Activated CD8-positive, alpha-beta memory T cell treated with anti-CD3 and anti-CD28 coated beads for 4 hours (primary cell): ENCODE results near the gene ETV7.
"Not testable (repeated sequence)": the region's sequence is repeated elsewhere in the genome, so short reads cannot be mapped to it uniquely, and the experiment has no call there.

Source experiments
- DNase-seq, 2 donors: peaks; one replicate each; pipeline ENCODE4 v3.0.0-alpha.2; 2020; ENCODE audit warnings: low read depth in 2 of 2

The ETV7 gene

GRCh38 chr6:36387440-36388303, at the start of gene ETV7:
Gene ETV7, minus strand, starts transcription at chr6:36387669. Its CDS starts 128 bp downstream, at chr6:36387541.
- DNase-seq, result peak; percentile 14 to 53

GRCh38 chr6:36436466-36436865, 49.0 kb upstream of the ETV7 start:
- DNase-seq, result no peak

- no peak for DNase-seq
These were observed 44.7 kb upstream of the ETV7 start for GRCh38 chr6:36432151-36432671.

- DNase-seq, result no peak
These were observed 43.7 kb upstream of the ETV7 start for GRCh38 chr6:36431197-36431596.

GRCh38 chr6:36430351-36430750, 42.9 kb upstream of the ETV7 start:
- DNase-seq, result no peak

- DNase-seq, result no peak
These were observed 41.4 kb upstream of the ETV7 start for GRCh38 chr6:36428911-36429310.

GRCh38 chr6:36426622-36427021, 39.2 kb upstream of the ETV7 start:
- no peak for DNase-seq

- peak; percentile 94 to 96 for DNase-seq
These were observed 35.8 kb upstream of the ETV7 start for GRCh38 chr6:36423101-36423824.

GRCh38 chr6:36422714-36423100, 35.2 kb upstream of the ETV7 start:
- no peak for DNase-seq

- DNase-seq, result no peak
These were observed 31.8 kb upstream of the ETV7 start for GRCh38 chr6:36419310-36419709.

- no peak for DNase-seq
These were observed 31.1 kb upstream of the ETV7 start for GRCh38 chr6:36418558-36418957.

GRCh38 chr6:36414481-36414880, 27.0 kb upstream of the ETV7 start:
- DNase-seq, result no peak

- no peak for DNase-seq
These were observed 26.3 kb upstream of the ETV7 start for GRCh38 chr6:36413489-36414480.

GRCh38 chr6:36409718-36410117, 22.2 kb upstream of the ETV7 start:
- DNase-seq, result not testable (repeated sequence)

- no peak for DNase-seq
These were observed 16.7 kb upstream of the ETV7 start for GRCh38 chr6:36404164-36404563.

GRCh38 chr6:36402481-36402880, 15.0 kb upstream of the ETV7 start:
- DNase-seq, result no peak

GRCh38 chr6:36399970-36400369, 12.5 kb upstream of the ETV7 start:
- DNase-seq, result no peak

GRCh38 chr6:36392621-36393020, 5.2 kb upstream of the ETV7 start:
- no peak for DNase-seq

- no peak for DNase-seq
These were observed 1.9 kb upstream of the ETV7 start for GRCh38 chr6:36389353-36389752.

GRCh38 chr6:36386495-36387439, 702 bp downstream of the ETV7 start:
- DNase-seq, result no peak
